HepG2 (cell line): Measurements from ENCODE around the gene EEFSEC. TPM values are rescaled to one million over a fixed set of nuclear protein-coding genes. Genes with fewer than 3 reads are reported as not detected.

Experiments
- CEBPZ ChIP-seq: IDR thresholded peaks from 2 replicates; pipeline ENCODE4 v1.6.1; 2012; ENCODE audit warnings: low read length, improper control_type of control experiment
- FOXO4 ChIP-seq: sonication (generic); formaldehyde crosslinking; conservative IDR thresholded peaks from 2 replicates; pipeline ENCODE4 v1.8.1; 2023; ENCODE audit warnings: missing genetic modification reagents
- GATAD1 ChIP-seq: IDR thresholded peaks from 2 replicates; pipeline ENCODE4 v1.6.1; 2016; ENCODE audit warnings: missing genetic modification reagents, missing compliant biosample characterization
- GLI4 ChIP-seq: sonication (generic); formaldehyde crosslinking; IDR thresholded peaks from 2 replicates; pipeline ENCODE4 v1.5.1; 2020; ENCODE audit warnings: missing genetic modification reagents, mild to moderate bottlenecking, moderate library complexity, borderline replicate concordance
- HMGXB4 ChIP-seq, 2 experiments: sonication (generic) in 1 of 2; formaldehyde crosslinking in 1 of 2; IDR thresholded peaks; 2 replicates each; pipeline versions ENCODE4 v1.4.0 to v1.6.1; 2018 to 2020; ENCODE audit warnings: missing genetic modification reagents in 2 of 2, borderline replicate concordance in 1 of 2, low read depth in 1 of 2, mild to moderate bottlenecking in 1 of 2, missing biosample characterization in 1 of 2
- MED1 ChIP-seq: sonication (generic); formaldehyde crosslinking; IDR thresholded peaks from 2 replicates; pipeline ENCODE4 v1.4.0; 2020; ENCODE audit warnings: missing genetic modification reagents
- NR2C2 ChIP-seq: sonication (generic); formaldehyde crosslinking; IDR thresholded peaks from 2 replicates; pipeline ENCODE4 v1.4.0; 2020; ENCODE audit warnings: missing genetic modification reagents, mild to moderate bottlenecking, moderate library complexity, borderline replicate concordance
- RARG ChIP-seq: sonication (generic); formaldehyde crosslinking; IDR thresholded peaks from 2 replicates; pipeline ENCODE4 v1.4.0; 2020; ENCODE audit warnings: low read depth, mild to moderate bottlenecking, missing genetic modification reagents
- SATB2 ChIP-seq: sonication (generic); formaldehyde crosslinking; IDR thresholded peaks from 2 replicates; pipeline ENCODE4 v1.5.0; 2020; ENCODE audit warnings: missing genetic modification reagents
- ZBTB25 ChIP-seq: IDR thresholded peaks from 2 replicates; pipeline ENCODE4 v1.6.1; 2018; ENCODE audit warnings: missing genetic modification reagents
- ZBTB3 ChIP-seq: sonication (generic); formaldehyde crosslinking; IDR thresholded peaks from 2 replicates; pipeline ENCODE4 v1.4.0; 2020; ENCODE audit warnings: low read depth, mild to moderate bottlenecking, moderate library complexity, missing genetic modification reagents, borderline replicate concordance
- ZBTB49 ChIP-seq: sonication (generic); formaldehyde crosslinking; IDR thresholded peaks from 2 replicates; pipeline ENCODE4 v1.4.0; 2020; ENCODE audit warnings: missing genetic modification reagents, borderline replicate concordance
- ZNF331 ChIP-seq: sonication (generic); formaldehyde crosslinking; IDR thresholded peaks from 2 replicates; pipeline ENCODE4 v1.4.0; 2020; ENCODE audit warnings: missing genetic modification reagents
- ZNF773 ChIP-seq: sonication (generic); formaldehyde crosslinking; IDR thresholded peaks from 2 replicates; pipeline ENCODE4 v1.4.0; 2020; ENCODE audit warnings: missing genetic modification reagents, borderline replicate concordance
- ZSCAN25 ChIP-seq: sonication (generic); formaldehyde crosslinking; IDR thresholded peaks from 2 replicates; pipeline ENCODE4 v1.8.0; 2022; ENCODE audit warnings: mild to moderate bottlenecking, missing genetic modification reagents
- polyA plus RNA-seq, 8 experiments: library from polyadenylated mRNA; depleted of rRNA in 3 of 8; stranded (reverse) in 7 of 8; unstranded in 1 of 8; fragments of >200 nt; fragmentation: Illumina TruSeq in 4 of 8; extraction: Trizol in 4 of 8; gene quantifications; 2 replicates each; pipeline versions ENCODE4 v1.2.1 to v1.2.3, GENCODE V29; 2011 to 2016; ENCODE audit warnings: low read depth in 4 of 8, missing spikeins in 1 of 8, mixed read lengths in 1 of 8; ENCODE audit not compliant: insufficient read depth in 1 of 8
- total RNA-seq, 5 experiments: library from RNA; depleted of rRNA; stranded (reverse); fragments of >200 nt; fragmentation: Illumina TruSeq; extraction: Trizol; gene quantifications; 2 replicates each; pipeline ENCODE4 v1.2.3, GENCODE V29; 2016; ENCODE audit warnings: low read depth in 1 of 5

The EEFSEC gene
- total and polyA plus RNA-seq, 2 of the 13 experiments (the other 11 are each of a cell fraction or from before 2014, with no cell fraction given) = 6.4 to 24.2 TPM

GRCh38 chr3:128153156-128154041 lies at the start of gene EEFSEC (continued):
- TF ChIP-seq HMGXB4 (CRISPR knock-in tag; IDR thresholded peaks at IDR 0.05; ENCODE audit: borderline replicate concordance in 1 of 2, low read depth in 1 of 2) (peak; percentile 94 to 96), NR2C2 (peak; percentile 94), ZNF331 (CRISPR knock-in tag) (peak; percentile 93), FOXO4 (CRISPR knock-in tag) (no peak), CEBPZ (no peak), ZSCAN25 (CRISPR knock-in tag) (peak; percentile 67; the same call in 1 of the 2 replicates), ZNF773 (CRISPR knock-in tag) (no peak), GLI4 (CRISPR knock-in tag) (peak; percentile 86; the same call in 1 of the 2 replicates), GATAD1 (CRISPR knock-in tag) (peak; percentile 97), ZBTB25 (CRISPR knock-in tag) (peak; percentile 99), SATB2 (CRISPR knock-in tag) (no peak), MED1 (CRISPR knock-in tag) (peak; percentile 90), ZBTB49 (CRISPR knock-in tag) (peak; percentile 77; the same call in 1 of the 2 replicates), ZBTB3 (CRISPR knock-in tag) (peak; percentile 67; the same call in 1 of the 2 replicates), RARG (CRISPR knock-in tag) (0 out of 2 replicates have a peak, but pooled peaks have one; percentile 37)
